Right renal cortex interstitium (tissue), 3 donors: ENCODE measurements around the gene KLK1. TPM values are rescaled to one million over a fixed set of nuclear protein-coding genes. Genes with fewer than 3 reads are reported as not detected.

Source experiments
- DNase-seq, 3 donors: peaks; one replicate each; pipeline ENCODE4 v3.0.0-alpha.2; 2013; ENCODE audit warnings: low read depth in 3 of 3, low spot score in 2 of 3
- polyA plus RNA-seq, 3 donors: library from polyadenylated mRNA; unstranded; fragments of 120-200 nt; gene quantifications; one replicate each; pipeline ENCODE4 v1.2.1, GENCODE V29; 2013; ENCODE audit not compliant: insufficient read length in 3 of 3

Gene KLK1
- polyA plus RNA-seq, 3 donors, result 1.7 to 1.8 (median 1.8) TPM

DNA sequence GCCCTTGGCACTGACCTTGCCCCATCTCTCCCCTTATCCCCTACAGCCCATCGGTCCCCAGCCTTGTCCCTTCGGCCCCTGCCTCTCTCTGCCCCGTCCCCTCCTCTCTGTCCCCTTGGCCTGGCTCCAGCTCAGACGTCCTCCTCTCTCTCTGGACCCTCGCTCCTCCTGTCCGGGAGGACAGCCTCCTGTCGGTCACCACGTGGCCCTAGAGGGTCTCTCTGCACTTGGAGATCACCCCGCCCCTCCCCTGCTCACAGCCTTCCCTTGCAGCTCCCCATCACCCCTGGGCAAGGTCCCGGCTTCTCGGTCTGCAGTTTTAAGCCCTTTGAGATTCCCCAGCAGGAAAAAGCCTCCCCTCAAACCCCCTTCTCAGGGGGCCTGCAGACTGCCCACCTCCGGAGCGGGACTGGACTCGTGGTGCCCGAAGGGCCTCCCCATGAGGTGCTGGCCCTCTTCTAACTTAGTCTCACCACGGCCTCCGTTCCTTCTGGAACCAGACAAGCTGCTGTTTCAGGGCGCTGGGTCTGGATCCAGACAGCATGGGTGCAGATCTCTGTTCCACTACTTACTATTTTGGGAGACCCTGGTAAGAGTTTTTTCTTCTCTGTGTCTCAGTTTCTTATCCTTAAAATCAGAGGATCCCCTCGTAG lies 13.1 kb upstream of the KLK1 start:
- DNase-seq, result no peak

DNA sequence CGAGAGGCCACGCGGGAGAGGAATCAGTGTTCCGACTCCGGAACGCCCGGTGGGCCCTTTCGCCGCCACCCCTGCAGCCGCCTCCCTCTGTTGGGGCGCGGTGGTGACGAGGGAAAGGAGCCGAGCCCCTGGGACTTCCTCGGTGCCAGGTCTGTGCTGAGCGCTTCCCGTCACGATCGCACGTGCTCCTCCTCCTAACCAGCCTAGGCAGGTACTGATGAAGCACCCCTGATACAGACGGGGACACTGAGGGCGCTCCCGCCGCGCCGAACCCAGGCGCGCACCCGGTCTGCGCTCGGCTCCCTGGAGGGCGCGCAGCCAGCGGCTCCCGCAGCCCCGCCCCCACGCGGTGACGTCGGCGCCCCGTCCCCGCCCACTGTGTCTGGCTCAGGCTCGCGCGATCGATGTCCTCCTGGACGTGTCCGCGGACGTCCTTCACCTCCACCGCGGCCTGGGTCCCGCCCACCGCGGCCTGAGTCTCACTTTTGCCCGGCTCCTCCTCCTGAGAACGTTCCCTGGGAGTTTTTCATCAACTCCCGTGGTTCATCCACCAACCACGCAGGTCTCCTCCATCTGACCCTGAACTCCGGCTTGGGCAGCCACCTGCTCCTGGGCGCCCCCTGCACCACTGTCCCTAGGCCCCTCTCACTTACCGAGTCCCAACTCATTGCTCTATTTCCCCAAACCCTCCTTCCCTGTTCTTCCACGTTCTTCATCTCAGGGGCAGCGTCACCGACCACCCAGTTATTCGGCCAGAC lies 12.4 kb upstream of the KLK1 start:
- peak; percentile 25 to 51 (median 44) for DNase-seq

DNA sequence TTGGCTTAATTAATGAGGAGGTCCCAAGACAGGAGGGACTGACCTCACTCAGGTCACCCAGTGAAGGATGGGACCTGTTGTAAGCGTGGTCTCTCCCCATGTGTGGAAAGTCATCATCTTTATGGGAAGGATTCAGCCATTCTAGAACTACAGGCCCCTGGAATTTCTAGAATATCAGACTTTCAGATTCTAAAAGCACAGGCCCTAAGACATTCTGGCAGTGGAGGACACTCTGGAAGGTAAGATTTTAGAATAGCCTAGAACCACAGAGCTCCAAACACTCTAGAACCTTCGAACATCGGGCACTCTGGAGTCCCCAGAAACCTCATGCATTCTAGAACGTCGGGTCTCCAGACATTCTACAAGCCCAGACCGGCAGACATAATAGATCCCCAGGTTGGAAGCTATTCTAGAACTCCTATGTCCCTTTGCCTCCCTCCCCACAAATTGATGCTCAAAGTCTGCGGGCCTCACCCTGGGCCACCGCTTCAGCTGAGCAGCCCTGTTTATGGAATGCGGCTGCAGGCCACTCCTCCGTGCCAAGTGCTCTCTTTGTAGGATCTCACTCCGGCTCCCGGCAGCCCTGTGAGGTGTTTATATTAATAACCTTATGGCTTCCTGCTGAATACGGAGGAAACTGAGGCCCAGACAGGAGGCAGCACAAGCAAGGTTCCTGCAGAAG lies 11.7 kb upstream of the KLK1 start:
- DNase-seq, result no peak

DNA sequence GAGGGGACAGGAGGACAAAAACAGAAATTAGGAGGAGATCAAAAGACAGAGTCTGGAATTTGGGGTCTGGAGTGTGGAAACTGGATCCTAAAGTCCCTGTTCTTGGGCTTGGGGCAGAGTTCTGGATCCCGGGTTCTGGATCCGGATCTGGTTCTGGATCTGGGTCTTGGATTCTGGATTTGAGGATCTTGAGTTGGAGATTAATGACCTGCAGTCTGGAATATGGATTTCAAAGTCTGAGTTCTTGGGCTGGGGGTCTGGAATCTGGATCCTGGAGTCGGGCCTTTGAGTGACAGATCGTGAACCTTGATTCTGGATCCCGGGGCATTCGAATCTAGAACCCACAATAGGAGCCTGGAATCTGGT lies 10.2 kb upstream of the KLK1 start:
- no peak for DNase-seq

DNA sequence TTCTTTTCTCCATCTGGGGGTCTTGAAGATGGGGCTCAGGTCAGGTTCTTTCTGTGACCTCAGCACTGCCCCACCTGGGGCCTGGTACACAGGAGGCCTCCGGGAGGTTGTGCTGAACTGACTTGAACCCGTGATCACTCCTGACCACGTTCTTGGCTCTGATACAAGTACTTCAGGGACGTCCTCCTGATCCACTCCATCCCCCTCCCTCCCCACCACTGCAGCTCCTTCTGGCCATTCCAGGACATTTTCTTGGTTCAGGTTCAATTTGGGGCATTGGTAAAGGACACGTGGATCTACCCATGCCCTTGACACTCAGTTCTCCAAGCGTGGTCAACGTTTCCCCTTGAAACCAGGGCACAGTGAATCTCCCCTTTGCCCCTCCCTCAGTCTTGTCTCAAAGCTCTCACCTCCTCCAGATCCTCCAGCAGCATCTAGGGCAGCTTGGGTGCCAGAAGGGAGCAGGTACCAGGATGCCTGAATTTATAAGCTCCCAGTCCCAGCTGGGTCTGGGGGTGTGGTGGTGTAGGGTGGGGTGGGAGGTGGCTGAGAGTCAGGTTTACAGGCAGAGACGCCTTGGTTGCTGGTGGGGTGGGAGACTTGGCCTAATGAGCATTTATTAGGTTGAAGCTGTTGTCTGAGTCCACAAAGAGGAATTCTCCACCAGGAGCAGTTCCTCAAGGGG lies 9.7 kb upstream of the KLK1 start, which contains the start of gene KLK15:
KLK15 (minus strand) TSS at position 458 of the 685 bp plus-strand sequence. CDS start 2,082 bp downstream, outside the sequence.
- DNase-seq, result no peak

DNA sequence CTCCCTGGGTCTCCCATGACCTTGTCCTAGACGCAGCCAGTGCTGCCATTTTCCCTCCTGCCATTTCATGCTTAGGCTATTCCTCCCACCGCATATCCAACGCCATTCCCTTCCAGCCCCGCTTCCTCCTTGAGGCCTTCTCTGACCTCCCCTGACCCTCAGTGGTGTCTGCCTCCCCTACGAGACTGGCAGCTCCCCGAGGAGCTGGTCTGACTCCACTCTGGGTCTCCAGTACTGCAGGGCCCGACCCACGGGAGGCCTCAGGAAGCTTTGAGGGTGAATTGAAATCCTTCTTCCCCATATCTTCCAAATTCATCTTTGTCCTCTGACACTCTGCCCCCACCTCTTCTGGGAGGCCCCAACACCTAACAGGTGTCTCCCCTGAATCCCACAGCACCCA lies 9.1 kb upstream of the KLK1 start:
- no peak for DNase-seq

DNA sequence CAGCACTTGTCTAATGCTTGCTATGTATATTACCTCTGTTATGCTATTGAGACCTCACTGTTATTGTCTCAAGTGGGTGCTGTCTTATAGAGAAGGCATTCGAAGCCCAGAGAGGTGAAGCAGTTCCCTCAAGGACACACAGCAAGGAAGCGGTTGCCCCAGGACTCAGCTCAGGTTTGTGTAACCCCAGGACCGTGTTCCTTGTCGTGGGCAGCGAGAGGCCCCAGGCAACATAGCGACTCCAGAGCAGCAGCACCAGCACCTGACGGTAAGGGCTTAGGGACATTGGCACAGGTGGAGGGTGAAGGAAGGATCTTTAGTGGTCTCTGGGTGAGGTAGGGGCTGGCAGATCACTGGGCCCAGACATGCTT lies 7.4 kb upstream of the KLK1 start:
- no peak for DNase-seq

DNA sequence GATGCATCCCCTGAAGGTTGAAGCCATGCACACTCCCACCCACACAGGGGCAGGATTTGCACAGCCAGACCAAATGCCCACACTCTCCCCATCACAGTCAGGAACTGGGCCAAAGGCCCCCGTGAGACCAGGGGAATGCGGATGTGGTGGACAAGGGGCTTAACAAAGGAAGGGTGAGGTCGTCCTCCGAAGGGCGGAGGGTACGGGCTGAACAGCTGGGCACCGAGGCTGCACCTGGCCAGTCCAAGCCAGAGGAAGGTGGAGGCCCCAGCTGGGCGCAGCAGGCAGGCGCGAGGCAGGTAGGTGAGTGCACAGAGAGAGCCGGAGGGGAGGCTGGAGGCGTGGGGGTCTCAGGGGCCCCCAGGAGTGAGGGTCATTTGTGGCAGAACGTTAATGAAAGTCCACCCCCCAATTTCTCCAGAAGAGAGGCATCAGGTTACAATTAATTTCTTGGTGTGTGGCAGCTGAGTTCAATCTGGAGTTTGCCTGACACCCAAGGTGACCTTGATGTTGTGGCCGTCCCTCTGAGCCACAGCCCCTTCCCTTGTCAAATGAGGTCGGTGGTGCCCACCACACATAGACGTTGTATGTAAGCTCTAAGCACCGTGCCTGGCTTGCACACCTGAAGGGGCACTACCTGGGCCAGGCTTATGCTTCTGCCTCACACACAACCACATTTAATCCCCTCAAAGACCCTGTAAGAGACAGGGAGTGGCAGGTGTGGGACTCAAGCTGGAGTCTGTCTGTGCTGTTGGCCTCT lies 6.9 kb upstream of the KLK1 start:
- DNase-seq, result no peak

DNA sequence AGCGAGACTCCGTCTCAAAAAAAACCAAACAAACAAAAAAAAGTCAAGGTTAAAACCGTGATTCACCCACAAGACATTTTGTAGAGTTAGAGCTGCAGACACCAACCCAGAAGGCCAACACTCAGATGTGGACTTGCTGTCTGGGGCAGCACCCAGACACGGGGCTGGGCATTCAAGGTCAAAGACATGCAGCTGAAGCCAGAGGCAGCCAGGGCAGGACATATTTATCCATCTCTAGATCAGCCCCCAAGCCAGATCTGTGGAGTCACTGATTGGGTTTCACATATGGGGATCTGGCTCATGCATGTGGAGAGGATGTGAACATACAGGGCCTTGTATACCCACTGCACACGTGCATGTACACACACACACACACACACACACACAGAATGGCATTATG lies 6.2 kb upstream of the KLK1 start:
- DNase-seq, result no peak

DNA sequence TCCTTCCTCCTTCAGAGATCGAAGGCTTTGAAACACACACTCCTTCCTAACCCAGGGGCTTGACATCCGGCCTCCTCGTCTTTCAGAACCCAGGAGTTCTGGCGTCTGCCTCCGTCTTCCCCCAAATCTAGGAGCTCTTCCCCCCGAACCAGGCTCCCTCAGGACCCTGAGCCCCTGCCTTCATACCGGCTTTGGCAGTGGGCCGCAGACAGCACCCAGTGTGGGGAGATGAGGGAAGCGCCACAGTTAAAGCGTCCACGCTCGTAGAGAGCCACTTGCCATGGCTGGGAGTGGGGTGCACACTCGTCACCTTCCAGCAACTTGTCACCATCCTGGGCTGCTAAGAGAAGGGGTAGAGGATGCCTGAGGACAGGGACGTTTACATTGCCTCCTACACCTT lies 3.9 kb upstream of the KLK1 start:
- DNase-seq, result no peak

DNA sequence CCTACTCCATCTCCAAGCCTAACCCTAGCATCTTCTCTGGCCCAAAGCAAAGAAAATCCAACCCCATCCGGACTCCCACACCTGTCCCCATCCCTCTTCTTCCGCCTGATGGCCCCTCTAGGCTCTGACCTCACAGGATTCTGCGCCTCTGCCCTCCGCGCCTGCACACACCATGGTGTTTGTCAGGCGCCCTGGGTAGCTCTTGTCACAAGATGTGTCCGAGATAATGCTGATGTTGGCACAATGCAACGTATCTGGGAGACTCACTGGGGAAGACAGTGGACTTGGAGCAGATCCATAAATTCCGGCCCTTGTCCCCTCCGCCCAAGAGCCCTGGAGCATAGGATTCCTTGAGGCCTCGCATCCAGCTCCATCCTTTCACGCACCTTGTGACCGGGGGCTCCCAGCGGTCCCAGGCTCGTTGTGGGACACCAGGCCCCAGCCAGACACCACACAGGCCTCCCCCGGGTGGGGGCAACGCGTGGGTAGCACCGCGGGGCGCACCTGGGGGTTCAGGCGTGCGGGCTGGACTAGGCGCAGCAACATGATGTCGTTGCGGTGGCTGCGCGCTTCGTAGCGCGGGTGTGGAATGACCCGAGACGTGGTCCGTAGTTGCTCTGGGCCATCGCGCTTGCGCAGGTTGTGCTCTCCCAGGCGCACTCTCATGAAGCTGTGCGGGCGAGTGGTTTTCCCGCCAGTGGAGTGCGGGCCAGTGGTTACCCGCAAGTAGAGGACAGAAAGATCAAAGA lies 3.1 kb upstream of the KLK1 start:
- DNase-seq, result no peak

DNA sequence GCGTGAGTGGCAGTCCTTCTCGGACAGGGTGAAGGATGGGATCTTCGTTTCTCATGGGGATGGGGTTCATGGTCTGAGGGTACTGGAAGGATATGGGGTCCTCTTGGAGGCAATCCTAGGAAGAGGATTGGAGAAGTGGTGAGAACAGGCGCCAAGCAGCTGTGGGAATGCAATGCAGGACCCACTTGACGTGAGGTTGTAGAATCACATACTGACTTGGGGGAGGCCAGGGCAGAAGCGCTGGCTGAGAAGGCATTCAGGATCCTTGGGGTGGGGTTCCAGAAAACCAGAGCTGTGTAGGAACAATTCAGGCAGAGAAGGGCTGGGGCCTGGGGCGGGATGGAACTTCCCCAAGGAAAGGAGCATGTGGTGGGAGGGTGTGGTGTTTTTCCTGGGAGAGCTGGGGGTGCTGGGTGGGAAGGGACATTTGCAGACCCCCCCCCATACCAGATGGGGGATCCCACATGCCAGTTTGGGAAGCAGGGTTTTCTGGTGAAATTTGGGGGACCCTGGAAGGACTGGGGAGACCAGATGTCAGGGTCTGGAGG lies 852 bp downstream of the KLK1 start:
- DNase-seq, result no peak

DNA sequence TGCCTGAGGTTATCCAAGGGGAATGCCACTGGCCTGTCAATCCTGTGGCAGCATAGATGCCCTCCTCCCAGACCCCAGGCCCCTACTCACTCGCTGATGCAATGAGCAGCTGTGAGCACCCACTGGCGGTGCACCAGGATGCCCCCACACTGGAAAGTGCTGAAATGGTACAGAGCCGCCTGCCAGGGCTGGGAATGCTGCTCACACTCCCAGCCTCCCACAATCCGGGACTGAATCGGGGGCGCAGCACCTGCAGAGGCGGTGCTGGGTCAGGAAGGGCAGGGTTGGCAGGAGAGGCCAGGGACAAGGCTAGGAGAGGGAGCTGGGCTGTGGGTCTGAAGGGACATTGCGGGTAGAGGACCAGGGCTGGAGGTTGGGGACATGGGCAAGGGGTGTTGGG lies 2.0 kb downstream of the KLK1 start:
- no peak for DNase-seq

DNA sequence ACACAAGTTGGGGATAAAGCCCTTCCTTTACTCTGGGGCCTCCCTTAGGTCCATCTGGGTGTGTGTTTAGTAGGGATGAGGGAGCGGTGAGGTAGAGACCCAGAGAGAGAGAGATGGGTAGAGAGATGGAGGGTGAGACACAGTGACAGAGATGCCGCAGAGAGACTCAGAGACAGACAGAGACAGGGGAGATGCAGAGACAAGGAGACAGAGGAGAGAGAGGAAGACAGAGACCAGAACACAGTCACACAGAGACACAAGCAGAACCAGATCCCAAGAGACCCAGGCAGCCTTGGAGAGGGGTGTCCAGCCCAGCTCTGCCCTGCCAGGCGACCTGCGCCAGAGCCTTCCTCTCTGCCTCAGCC lies 2.4 kb downstream of the KLK1 start:
- no peak for DNase-seq

DNA sequence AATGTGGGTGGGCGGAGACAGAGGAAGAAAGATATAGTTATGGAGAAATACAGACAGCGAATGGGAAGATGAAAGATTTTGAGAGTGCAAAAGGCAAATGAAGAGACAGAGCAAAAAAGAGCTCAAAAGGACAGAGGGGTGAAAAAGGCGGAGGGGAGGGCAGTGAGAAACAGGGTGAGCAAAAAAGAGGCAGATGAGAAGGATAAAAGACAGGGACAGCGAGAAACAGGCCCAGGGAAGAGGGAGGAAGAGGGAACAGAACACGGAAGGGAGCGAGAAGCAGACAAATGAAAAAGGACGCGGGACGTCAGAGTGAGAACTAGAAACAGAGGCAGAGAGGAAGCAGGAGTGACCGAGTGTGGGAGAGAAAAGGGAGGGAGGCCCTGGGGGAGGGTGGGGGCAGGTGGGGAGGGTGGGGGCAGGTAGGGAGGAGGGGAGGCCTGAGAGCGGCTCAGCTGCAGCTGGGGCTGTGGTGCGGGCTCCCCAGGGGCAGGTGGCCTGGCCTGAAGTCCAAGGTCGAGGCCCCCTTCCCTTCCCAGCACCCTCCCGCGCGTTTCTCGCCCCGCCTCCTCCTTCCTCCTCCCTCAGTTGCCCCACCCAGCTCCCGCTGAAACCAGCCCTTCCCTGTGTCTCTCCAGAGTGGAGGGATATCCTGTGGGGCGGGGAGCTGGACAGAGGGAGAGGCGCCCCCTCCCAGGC lies 2.9 kb downstream of the KLK1 start:
- no peak for DNase-seq

DNA sequence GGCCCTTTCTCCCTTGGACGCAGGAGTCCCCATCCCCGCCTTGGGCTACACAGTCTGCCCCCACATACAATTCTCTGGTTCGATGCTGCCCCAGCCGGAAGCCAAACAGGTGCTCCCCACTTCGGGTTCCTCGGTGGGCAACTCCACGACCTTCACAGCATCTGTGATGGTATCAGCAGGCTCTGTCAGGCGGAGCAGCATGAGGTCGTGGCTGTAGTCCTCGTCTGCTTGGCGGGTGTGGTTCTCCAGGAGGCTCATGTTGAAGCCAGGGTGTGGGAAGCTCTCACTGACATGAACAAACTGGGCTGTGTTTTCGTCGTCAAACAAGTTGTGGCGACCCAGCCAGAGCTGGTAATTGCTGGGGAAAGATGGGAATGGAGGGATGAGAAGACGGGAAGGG lies 3.5 kb downstream of the KLK1 start:
- no peak for DNase-seq

DNA sequence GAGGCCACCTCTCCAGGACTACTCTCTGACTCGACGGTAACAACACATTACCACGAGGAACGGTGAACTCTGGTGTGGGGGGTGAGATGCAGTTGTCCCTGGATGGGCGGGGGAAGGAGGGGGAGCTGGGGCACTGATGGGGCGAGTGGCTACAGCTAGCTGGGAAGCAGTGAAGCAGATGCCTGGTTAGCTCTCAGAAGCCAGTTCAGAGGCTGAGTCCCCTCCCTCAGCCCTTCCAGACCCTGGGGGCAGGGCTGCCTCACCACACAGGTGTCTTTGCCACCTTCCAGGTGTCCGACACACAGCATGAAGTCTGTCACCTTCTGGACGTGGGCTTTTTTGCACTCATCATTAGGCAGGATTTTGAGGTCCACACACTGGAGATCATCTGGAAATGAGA lies 4.0 kb downstream of the KLK1 start:
- no peak for DNase-seq

DNA sequence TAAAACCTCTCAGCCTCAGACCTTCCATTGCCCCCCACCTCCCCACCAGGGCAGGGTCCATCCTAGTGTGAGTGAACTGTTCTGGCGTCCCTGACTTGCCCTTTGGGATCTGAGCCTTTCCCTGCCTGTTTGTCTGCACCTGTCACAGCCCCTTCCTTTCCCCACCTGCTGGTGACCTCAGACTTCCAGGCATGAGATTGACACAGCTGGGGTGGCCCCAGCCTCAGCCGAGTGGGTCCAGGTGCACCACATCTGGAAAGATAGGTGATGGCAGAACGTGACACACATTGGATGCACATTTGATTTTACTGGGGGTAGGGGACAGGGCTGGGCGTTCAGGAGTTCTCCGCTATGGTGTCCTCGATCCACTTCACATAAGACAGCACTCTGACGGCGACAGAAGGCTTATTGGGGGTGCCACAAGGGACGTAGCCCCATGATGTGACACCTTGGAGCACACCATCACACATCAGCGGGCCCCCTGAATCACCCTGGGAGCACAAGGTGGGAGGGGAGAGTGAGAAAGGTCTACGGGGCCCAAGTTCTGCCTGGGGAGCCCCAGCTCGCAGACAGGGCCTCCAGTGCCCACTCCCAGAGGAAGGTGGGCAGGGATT lies 4.6 kb downstream of the KLK1 start:
- no peak for DNase-seq
